ENCODE measurements around the gene REELD1. TPM values are rescaled to one million over a fixed set of nuclear protein-coding genes. Genes with fewer than 3 reads are reported as not detected.

The REELD1 gene
- total and polyA plus RNA-seq, 2 experiments from 2014 or later: not detected

DNA sequence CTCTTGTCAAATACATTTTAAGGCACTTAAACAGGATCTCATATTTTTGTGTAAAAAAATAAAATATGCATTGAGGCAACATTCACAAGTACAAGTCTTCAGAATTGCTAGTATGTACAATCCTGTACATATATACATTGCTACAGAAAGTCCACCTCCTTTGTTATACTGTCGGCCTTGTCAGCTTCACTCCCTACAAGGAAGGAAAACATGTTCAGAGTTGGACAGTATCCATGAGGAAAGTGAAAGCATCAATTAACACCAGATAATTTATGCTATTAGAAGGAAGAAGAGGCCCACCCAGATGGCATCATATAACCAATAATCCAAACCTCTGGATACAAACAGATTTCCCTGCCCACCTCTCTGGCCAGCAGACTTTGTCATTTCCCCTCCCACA, 42.0 kb downstream of the REELD1 start:
- H3K4me1 ChIP-seq (ENCODE audit: insufficient read depth): peaks cover 22% of the 10 kb centered on the region
- WGBS, 2 experiments (ENCODE audit: low coverage in 1 of 2, low lambda C conversion rate in 2 of 2, missing lambda C conversion rate in 2 of 2): 8 to 11% methylated on average over 1 of the region's 1 CpG
- H3K9me2 ChIP-seq (ENCODE audit: insufficient read depth): no peaks in the 10 kb centered on the region

DNA sequence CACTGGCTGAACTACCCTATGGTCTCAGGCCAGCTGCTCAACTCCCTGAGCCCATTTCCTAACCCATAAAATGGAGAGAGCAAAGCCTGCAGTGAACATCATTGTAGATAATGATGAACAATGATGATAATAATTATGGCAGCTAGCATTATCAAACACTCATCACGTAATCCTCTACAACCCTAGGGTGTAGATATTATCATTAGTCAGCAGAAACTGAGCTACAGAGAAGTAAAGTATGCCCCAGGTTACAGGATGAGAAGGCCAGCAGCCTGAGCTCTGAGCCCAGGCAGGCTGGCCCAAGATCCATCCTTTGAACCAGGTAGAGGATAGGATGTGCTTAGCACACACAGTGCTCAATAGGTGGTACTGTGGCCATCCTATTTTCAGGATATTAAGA, 43.2 kb downstream of the REELD1 start:
- H3K4me3 ChIP-seq: no peak overlapping the region
- no peak overlapping the region for H3K4me2 ChIP-seq (ENCODE audit: unreplicated experiment)
- in situ Hi-C loops (cut with MboI): no loop called here
- H3F3A ChIP-seq (ENCODE audit: insufficient read depth): peaks cover 30% of the 10 kb centered on the region
- no peaks in the 10 kb centered on the region for H4K20me1 ChIP-seq (ENCODE audit: insufficient read depth)
- H3K9me3 ChIP-seq (ENCODE audit: low read depth): no peaks in the 10 kb centered on the region
- no peaks in the 10 kb centered on the region for H3K9me2 ChIP-seq (ENCODE audit: insufficient read depth)
- TF ChIP-seq EZH2 (IDR thresholded peaks at IDR 0.05; ENCODE audit: insufficient read depth, poor library complexity, severe bottlenecking) (no peak), EZH2phosphoT487 (IDR thresholded peaks at IDR 0.05; ENCODE audit: insufficient read depth, low read depth) (no peak)
- WGBS, 2 experiments (ENCODE audit: low coverage in 1 of 2, low lambda C conversion rate in 2 of 2, missing lambda C conversion rate in 2 of 2): 94 to 100% methylated on average over 1 of the region's 1 CpG
- no peak overlapping the region for H3K27ac ChIP-seq
- no peak overlapping the region for H3K9ac ChIP-seq
- H3K27me3 ChIP-seq (replicated peaks; ENCODE audit: insufficient read depth): no peaks in the 10 kb centered on the region
- H3K4me1 ChIP-seq (ENCODE audit: insufficient read depth): peaks cover 22% of the 10 kb centered on the region
- no peak overlapping the region for H2AFZ ChIP-seq
- no peak for DNase-seq
- H3K36me3 ChIP-seq (ENCODE audit: low read depth): no peaks in the 10 kb centered on the region
- H3K79me2 ChIP-seq (ENCODE audit: insufficient read depth): no peaks in the 10 kb centered on the region

More for the DNA sequence above, 42.0 kb downstream of the REELD1 start:
- DNase-seq: no peak
- Histone ChIP-seq H2AFZ (no peak overlapping the region), H3K79me2 (ENCODE audit: insufficient read depth) (no peaks in the 10 kb centered on the region), H4K20me1 (ENCODE audit: insufficient read depth) (no peaks in the 10 kb centered on the region), H3K9ac (no peak overlapping the region), H3K4me2 (ENCODE audit: unreplicated experiment) (peak overlapping the region; percentile 36), H3K9me3 (ENCODE audit: low read depth) (no peaks in the 10 kb centered on the region), H3K4me3 (0 out of 2 replicates have a peak overlapping the region, but pooled peaks have one; percentile 2), H3F3A (ENCODE audit: insufficient read depth) (peaks cover 30% of the 10 kb centered on the region), H3K27ac (peak overlapping the region; percentile 41), H3K27me3 (replicated peaks; ENCODE audit: insufficient read depth) (no peaks in the 10 kb centered on the region), H3K36me3 (ENCODE audit: low read depth) (no peaks in the 10 kb centered on the region)
- TF ChIP-seq EZH2phosphoT487 (IDR thresholded peaks at IDR 0.05; ENCODE audit: insufficient read depth, low read depth) (no peak), EZH2 (IDR thresholded peaks at IDR 0.05; ENCODE audit: insufficient read depth, poor library complexity, severe bottlenecking) (no peak)
- in situ Hi-C loops (cut with MboI): no loop called here

DNA sequence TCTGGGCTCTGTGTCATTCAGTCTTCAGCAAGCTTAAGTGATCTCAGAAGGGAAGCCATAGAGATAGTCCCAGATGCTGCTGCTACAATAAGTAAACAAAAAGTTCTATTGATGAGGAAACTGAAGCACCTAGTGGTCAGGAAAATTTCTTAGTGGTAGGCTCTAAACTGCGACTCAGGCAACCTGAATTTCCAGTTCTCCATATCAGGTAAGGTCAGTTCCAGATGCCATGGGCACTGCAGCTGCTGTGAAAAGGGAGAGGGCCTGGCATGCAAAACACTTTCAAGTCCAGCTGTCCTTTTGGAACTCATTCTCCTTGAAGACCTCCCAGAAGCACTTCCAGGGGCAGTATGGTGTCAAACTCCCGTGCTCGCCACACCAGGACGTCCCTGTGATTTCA, 46.2 kb downstream of the REELD1 start:
- Histone ChIP-seq H3F3A (ENCODE audit: insufficient read depth) (peaks cover 24% of the 10 kb centered on the region), H2AFZ (no peak overlapping the region), H3K79me2 (ENCODE audit: insufficient read depth) (no peaks in the 10 kb centered on the region), H3K27me3 (replicated peaks; ENCODE audit: insufficient read depth) (no peaks in the 10 kb centered on the region), H3K9me2 (ENCODE audit: insufficient read depth) (no peaks in the 10 kb centered on the region), H3K9ac (no peak overlapping the region), H3K4me2 (ENCODE audit: unreplicated experiment) (no peak overlapping the region), H3K36me3 (ENCODE audit: low read depth) (no peaks in the 10 kb centered on the region), H4K20me1 (ENCODE audit: insufficient read depth) (no peaks in the 10 kb centered on the region), H3K4me1 (ENCODE audit: insufficient read depth) (peaks cover 15% of the 10 kb centered on the region), H3K4me3 (no peak overlapping the region), H3K9me3 (ENCODE audit: low read depth) (no peaks in the 10 kb centered on the region), H3K27ac (no peak overlapping the region)
- WGBS, 2 experiments (ENCODE audit: low coverage in 1 of 2, low lambda C conversion rate in 2 of 2, missing lambda C conversion rate in 2 of 2): 98% methylated on average over 4 of the region's 4 CpGs
- no peak for TF ChIP-seq EZH2 (IDR thresholded peaks at IDR 0.05; ENCODE audit: insufficient read depth, poor library complexity, severe bottlenecking)
- no peak for TF ChIP-seq EZH2phosphoT487 (IDR thresholded peaks at IDR 0.05; ENCODE audit: insufficient read depth, low read depth)
- in situ Hi-C loops (cut with MboI): no loop called here
- DNase-seq: no peak

DNA sequence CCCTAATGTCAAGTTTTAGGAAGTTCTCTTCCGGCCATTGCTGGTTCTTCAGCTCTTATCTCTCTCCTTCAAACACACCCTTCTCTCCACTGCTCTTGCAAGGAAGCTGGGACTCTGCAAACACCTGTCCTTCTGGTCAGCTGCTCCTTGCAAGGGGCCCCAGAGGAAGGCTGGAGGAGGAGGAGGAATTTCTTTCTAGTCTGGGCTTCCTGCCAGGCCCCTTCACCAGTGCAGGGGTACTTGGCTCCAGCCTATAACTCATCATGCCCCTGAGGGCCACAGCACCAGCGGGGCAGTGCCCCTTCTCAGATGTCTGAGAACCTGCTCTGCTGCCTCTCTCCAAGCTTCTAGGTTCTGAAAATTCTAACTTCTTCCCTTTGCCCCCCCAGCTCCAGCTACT, 46.7 kb downstream of the REELD1 start:
- no peak for DNase-seq
- WGBS, 2 experiments (ENCODE audit: low coverage in 1 of 2, low lambda C conversion rate in 2 of 2, missing lambda C conversion rate in 2 of 2): 91 to 98% methylated on average over 2 of the region's 2 CpGs
- Histone ChIP-seq H2AFZ (no peak overlapping the region), H3K9ac (no peak overlapping the region), H3K9me3 (ENCODE audit: low read depth) (no peaks in the 10 kb centered on the region), H3K36me3 (ENCODE audit: low read depth) (no peaks in the 10 kb centered on the region), H3K27me3 (replicated peaks; ENCODE audit: insufficient read depth) (no peaks in the 10 kb centered on the region), H3K79me2 (ENCODE audit: insufficient read depth) (no peaks in the 10 kb centered on the region), H3K4me1 (ENCODE audit: insufficient read depth) (peaks cover 10% of the 10 kb centered on the region), H3K27ac (no peak overlapping the region), H3K4me2 (ENCODE audit: unreplicated experiment) (no peak overlapping the region), H3K9me2 (ENCODE audit: insufficient read depth) (no peaks in the 10 kb centered on the region), H4K20me1 (ENCODE audit: insufficient read depth) (no peaks in the 10 kb centered on the region), H3K4me3 (no peak overlapping the region), H3F3A (ENCODE audit: insufficient read depth) (peaks cover 19% of the 10 kb centered on the region)
- in situ Hi-C loops (cut with MboI): no loop called here
- TF ChIP-seq EZH2 (IDR thresholded peaks at IDR 0.05; ENCODE audit: insufficient read depth, poor library complexity, severe bottlenecking) (no peak), EZH2phosphoT487 (IDR thresholded peaks at IDR 0.05; ENCODE audit: insufficient read depth, low read depth) (no peak)

DNA sequence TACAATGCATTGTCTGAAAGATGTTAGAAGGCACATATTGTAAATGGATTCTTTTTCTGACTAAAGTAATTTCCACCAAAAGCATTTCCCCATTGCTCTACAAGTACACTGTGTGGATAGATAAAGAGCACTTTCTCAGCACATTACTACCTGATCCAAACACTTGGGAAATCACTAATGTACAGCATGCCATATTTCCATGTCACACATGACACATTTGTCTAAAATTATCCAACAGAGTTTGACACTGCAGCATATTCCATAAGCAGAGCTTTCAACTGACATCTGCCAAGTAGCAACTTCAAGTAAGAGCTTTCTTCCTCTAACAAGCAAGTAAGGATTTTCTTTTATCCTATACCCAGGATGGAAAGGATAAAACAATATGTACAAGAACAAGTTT, 49.5 kb downstream of the REELD1 start:
- H3K4me1 ChIP-seq (ENCODE audit: insufficient read depth): no peaks in the 10 kb centered on the region
- no peaks in the 10 kb centered on the region for H4K20me1 ChIP-seq (ENCODE audit: insufficient read depth)
- no peaks in the 10 kb centered on the region for H3K9me2 ChIP-seq (ENCODE audit: insufficient read depth)
- in situ Hi-C loops (cut with MboI): no loop called here
- TF ChIP-seq EZH2 (IDR thresholded peaks at IDR 0.05; ENCODE audit: insufficient read depth, poor library complexity, severe bottlenecking) (no peak), EZH2phosphoT487 (IDR thresholded peaks at IDR 0.05; ENCODE audit: insufficient read depth, low read depth) (no peak)
- H2AFZ ChIP-seq: no peak overlapping the region
- H3K79me2 ChIP-seq (ENCODE audit: insufficient read depth): no peaks in the 10 kb centered on the region
- H3F3A ChIP-seq (ENCODE audit: insufficient read depth): no peaks in the 10 kb centered on the region
- H3K9me3 ChIP-seq (ENCODE audit: low read depth): no peaks in the 10 kb centered on the region
- no peaks in the 10 kb centered on the region for H3K27me3 ChIP-seq (replicated peaks; ENCODE audit: insufficient read depth)
- DNase-seq: no peak
- H3K36me3 ChIP-seq (ENCODE audit: low read depth): no peaks in the 10 kb centered on the region
- no peak overlapping the region for H3K27ac ChIP-seq
- H3K4me2 ChIP-seq (ENCODE audit: unreplicated experiment): no peak overlapping the region
- H3K9ac ChIP-seq: no peak overlapping the region
- H3K4me3 ChIP-seq: no peak overlapping the region

Data from GM23248 (cell line).